ENCODE results near the gene GAREM1. TPM values are rescaled to one million over a fixed set of nuclear protein-coding genes. Genes with fewer than 3 reads are reported as not detected.

GAREM1 gene
- total RNA-seq, 1 donor from 2014 or later: 9.5 TPM

DNA sequence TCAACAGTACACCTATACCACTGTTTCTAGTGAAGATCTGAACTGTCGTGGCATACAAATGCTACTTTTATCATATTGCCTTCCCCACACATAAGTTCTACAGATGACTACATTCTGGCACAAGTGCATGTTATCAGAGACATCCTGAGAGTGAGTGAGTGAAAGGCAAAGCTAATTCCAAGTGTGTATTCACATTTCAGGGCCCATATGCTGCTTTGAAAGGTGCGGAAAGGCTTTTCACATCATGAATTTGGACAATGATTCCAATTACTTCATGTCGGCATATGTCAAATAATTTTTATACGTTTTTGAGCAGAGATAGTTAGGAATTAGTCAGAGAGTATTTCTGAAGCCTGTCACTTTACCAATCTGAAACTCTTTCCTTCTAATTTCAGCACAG lies 101.7 kb downstream of the GAREM1 start:
- H3K4me1 Mint-ChIP-seq: peaks cover 26% of the 10 kb centered on the region
- no peaks in the 10 kb centered on the region for H3K9me3 Mint-ChIP-seq
- H3K4me3 Mint-ChIP-seq: no peak overlapping the region
- no peaks in the 10 kb centered on the region for H3K27me3 Mint-ChIP-seq (ENCODE audit: low read depth)
- H3K36me3 Mint-ChIP-seq: no peaks in the 10 kb centered on the region
- H3K27ac Mint-ChIP-seq: no peak overlapping the region
- DNase-seq (ENCODE audit: low spot score in 2 of 2, unreplicated experiment in 2 of 2): no peak
- TF ChIP-seq, protein P1, sequence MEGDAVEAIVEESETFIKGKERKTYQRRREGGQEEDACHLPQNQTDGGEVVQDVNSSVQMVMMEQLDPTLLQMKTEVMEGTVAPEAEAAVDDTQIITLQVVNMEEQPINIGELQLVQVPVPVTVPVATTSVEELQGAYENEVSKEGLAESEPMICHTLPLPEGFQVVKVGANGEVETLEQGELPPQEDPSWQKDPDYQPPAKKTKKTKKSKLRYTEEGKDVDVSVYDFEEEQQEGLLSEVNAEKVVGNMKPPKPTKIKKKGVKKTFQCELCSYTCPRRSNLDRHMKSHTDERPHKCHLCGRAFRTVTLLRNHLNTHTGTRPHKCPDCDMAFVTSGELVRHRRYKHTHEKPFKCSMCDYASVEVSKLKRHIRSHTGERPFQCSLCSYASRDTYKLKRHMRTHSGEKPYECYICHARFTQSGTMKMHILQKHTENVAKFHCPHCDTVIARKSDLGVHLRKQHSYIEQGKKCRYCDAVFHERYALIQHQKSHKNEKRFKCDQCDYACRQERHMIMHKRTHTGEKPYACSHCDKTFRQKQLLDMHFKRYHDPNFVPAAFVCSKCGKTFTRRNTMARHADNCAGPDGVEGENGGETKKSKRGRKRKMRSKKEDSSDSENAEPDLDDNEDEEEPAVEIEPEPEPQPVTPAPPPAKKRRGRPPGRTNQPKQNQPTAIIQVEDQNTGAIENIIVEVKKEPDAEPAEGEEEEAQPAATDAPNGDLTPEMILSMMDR (IDR thresholded peaks at IDR 0.05; ENCODE audit: unreplicated experiment): no peak

DNA sequence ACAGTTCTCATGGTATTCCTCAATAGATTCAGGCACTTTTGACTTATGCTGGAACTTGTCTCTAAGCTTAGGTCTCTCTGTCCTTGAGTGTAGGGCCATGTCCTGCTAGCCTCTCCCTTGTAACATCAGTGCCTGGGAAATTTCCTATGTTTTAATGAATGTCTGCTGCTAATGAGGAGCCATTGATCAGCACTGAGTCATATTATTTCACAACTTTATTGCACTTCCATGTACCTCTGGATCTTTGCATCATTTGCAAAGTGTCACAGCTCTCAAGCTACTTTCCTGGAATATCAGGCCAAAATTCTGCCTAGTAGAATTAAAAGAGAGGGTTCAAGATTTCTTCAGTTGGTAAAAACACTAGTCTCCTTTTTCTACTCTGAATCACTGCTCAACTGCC lies 102.5 kb downstream of the GAREM1 start:
- DNase-seq (ENCODE audit: low spot score in 2 of 2, unreplicated experiment in 2 of 2): no peak
- H3K36me3 Mint-ChIP-seq: no peaks in the 10 kb centered on the region
- no peak overlapping the region for H3K27ac Mint-ChIP-seq
- H3K9me3 Mint-ChIP-seq: no peaks in the 10 kb centered on the region
- peaks cover 22% of the 10 kb centered on the region for H3K4me1 Mint-ChIP-seq
- H3K27me3 Mint-ChIP-seq (ENCODE audit: low read depth): no peaks in the 10 kb centered on the region
- H3K4me3 Mint-ChIP-seq: no peak overlapping the region
- TF ChIP-seq, protein P1 (IDR thresholded peaks at IDR 0.05; ENCODE audit: unreplicated experiment): no peak

DNA sequence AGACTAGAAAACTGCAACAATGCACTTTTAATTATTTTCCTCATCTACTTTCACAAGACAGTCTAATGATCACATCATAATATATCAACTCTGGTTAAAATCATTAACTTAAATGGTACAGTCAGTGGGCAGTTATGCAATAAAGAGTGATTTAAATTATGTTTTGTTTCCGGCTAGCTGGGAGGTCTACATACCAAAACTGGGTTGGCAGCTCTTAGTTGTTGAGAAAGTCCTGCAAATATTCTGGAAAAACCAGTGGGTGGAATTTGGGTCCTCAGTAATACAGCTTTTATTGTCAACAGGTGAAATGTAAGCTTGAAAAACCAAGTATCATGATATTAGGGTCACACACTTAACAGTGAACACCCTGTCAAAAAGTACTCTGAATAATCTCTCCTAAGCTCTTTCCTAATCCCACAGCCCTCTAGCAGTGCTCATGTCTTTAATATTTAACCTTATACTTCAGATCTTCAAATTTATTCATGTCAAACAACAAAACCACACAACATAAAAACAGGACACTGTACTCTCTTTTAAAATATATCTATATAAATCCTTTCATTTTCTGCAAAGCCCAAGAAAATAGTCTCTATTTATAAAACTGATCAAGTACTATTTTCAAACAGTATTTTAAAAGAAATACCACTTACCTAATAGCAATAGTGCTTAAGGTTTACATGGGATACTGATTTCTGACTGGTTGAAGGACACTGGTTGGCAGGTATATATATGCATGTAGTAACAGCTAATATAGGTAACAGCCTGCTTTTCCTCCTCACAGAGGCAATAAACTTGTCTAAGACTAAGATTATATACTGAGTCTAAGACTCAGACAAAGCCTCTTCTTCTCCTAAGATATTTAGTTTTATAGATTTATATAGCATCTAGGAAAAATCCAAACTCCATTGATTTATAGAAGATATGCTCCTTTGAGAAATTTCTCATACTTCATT lies 103.8 kb downstream of the GAREM1 start:
- Mint-ChIP-seq H3K4me1 (peaks cover 19% of the 10 kb centered on the region), H3K27ac (no peak overlapping the region), H3K9me3 (no peaks in the 10 kb centered on the region), H3K4me3 (no peak overlapping the region), H3K27me3 (ENCODE audit: low read depth) (no peaks in the 10 kb centered on the region), H3K36me3 (no peaks in the 10 kb centered on the region)
- DNase-seq (ENCODE audit: low spot score in 2 of 2, unreplicated experiment in 2 of 2): no peak
- TF ChIP-seq, protein P1 (IDR thresholded peaks at IDR 0.05; ENCODE audit: unreplicated experiment): no peak

DNA sequence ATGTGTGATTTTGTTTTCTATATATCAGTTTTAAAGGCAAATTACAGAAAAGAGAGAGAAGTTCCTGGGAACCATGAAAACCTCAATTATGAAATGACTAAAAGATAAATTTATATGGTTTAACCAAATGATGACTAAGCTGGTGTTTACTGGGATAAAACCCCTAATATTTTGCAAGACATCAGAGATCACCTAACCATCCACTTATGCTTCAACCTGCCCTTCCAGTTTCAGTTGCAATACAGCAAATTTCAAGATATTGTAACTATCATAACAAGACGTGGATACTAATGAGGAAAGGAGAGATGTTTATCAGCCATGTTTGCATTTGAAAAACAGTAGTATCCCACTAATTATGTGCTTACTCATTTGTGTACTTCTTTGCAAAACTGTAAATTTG lies 108.2 kb downstream of the GAREM1 start:
- no peak overlapping the region for H3K4me3 Mint-ChIP-seq
- H3K4me1 Mint-ChIP-seq: peaks cover 21% of the 10 kb centered on the region
- no peaks in the 10 kb centered on the region for H3K36me3 Mint-ChIP-seq
- H3K27me3 Mint-ChIP-seq (ENCODE audit: low read depth): no peaks in the 10 kb centered on the region
- no peaks in the 10 kb centered on the region for H3K9me3 Mint-ChIP-seq
- DNase-seq (ENCODE audit: low spot score in 2 of 2, unreplicated experiment in 2 of 2): no peak
- no peak overlapping the region for H3K27ac Mint-ChIP-seq
- TF ChIP-seq, protein P1 (IDR thresholded peaks at IDR 0.05; ENCODE audit: unreplicated experiment): no peak

DNA sequence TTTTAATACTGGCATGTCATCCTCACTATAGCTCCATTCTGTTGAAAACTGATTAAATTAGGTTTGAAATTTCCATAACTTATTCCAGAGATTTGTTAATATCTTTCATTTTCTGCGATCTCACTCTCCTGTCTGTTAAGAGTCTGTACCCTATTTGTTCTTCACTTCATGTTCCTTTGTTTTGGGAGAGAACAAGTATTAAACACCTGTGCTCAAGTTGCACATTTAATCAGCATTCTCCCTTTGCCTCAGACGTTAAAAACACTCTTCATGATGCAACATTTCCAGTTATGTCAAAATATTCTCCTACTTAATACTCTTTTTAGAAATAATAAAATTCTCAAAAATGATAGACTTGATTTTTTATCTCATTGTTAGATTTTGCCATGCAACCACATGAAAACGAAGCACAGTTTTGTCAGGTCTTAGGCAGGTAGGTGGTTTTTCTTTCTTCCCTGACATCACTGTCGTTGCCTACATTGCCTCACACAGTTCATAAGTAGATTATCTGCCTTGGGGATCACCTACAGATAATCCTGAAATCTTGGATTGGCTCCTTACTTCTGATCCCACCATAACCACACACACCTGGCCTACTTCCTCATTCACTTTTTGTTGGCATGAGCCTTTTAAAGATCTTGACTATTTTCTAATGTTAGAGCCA lies 109.9 kb downstream of the GAREM1 start:
- Mint-ChIP-seq H3K4me3 (no peak overlapping the region), H3K4me1 (peaks cover 17% of the 10 kb centered on the region), H3K9me3 (no peaks in the 10 kb centered on the region), H3K27ac (no peak overlapping the region), H3K36me3 (no peaks in the 10 kb centered on the region), H3K27me3 (ENCODE audit: low read depth) (no peaks in the 10 kb centered on the region)
- DNase-seq (ENCODE audit: low spot score in 2 of 2, unreplicated experiment in 2 of 2): no peak
- TF ChIP-seq, protein P1 (IDR thresholded peaks at IDR 0.05; ENCODE audit: unreplicated experiment): no peak

Measured in mesothelial cell of epicardium (in vitro differentiated cells).